Epithelial cell of esophagus (primary cell): Measurements from ENCODE around the gene GAB2.

Experiments used
- DNase-seq: peaks from one replicate; pipeline ENCODE4 v3.0.0; 2010; ENCODE audit warnings: low read depth
- H3K4me3 ChIP-seq: 2 replicates; pipeline ENCODE4 v1.5.1; 2011; ENCODE audit warnings: mild to moderate bottlenecking, low read length, control low read depth
- TF ChIP-seq, protein P1 (sequence below): IDR thresholded peaks from 2 replicates; pipeline ENCODE4 v1.5.1; 2011; ENCODE audit warnings: low read depth, mild to moderate bottlenecking, low read length, control low read depth, inconsistent platforms; ENCODE audit not compliant: insufficient read depth; ENCODE audit errors: missing control alignments

Gene GAB2

DNA sequence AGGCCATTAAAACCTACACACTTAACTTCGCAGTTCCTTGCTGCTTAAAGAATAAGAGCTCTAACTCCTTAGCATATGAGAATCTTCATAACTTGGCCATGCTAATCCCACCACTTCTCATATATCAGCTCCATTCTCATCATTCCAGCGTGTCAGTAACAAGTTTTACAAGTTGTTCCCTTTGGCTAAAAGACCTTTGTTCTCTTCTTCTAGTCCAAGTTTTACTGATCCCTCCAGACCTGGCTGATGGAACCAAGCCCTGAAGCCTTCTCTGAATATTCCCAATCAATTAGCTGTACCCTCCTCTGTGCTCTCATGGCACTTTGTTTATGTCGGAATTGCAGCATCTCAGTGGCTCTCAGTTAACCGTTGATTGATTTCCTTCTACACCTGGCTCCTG lies 35.8 kb downstream of the GAB2 start:
- no peak for DNase-seq
- TF ChIP-seq, protein P1, sequence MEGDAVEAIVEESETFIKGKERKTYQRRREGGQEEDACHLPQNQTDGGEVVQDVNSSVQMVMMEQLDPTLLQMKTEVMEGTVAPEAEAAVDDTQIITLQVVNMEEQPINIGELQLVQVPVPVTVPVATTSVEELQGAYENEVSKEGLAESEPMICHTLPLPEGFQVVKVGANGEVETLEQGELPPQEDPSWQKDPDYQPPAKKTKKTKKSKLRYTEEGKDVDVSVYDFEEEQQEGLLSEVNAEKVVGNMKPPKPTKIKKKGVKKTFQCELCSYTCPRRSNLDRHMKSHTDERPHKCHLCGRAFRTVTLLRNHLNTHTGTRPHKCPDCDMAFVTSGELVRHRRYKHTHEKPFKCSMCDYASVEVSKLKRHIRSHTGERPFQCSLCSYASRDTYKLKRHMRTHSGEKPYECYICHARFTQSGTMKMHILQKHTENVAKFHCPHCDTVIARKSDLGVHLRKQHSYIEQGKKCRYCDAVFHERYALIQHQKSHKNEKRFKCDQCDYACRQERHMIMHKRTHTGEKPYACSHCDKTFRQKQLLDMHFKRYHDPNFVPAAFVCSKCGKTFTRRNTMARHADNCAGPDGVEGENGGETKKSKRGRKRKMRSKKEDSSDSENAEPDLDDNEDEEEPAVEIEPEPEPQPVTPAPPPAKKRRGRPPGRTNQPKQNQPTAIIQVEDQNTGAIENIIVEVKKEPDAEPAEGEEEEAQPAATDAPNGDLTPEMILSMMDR = no peak
- H3K4me3 ChIP-seq = no peak overlapping the region

- DNase-seq = no peak
- TF ChIP-seq, protein P1 = no peak
- H3K4me3 ChIP-seq = no peak overlapping the region
Measured at GRCh38 chr11:78380615-78381051, 37.0 kb downstream of the GAB2 start.

DNA sequence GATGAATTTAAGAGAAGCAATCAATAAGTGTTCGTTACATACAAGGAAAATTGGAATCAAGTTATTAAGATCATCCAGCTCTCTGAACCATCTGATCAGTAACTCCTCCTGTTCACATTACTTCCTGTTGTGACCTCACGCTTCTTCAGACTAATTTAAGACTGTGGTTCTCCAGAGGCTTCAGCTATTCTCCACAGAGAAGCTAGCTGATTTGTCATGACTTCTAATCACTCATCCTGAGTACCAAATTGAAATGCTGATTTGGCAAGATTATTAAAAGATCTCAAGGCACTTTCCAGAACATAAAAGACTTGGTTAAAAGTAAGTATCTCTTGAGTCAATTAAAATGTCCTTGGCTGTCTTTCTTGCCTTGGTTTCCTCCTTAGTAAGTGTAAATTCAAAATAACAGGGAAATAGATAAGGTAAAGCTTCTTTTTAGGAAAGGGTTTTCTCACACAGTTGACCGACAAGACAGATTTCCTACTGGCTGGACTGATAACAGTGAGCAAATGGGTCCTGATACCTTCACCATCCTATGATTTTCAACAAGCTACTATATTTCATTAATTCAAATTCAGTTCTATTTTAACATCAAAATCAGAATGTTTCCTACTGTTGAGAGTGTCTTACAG lies 38.5 kb downstream of the GAB2 start:
- H3K4me3 ChIP-seq = no peak overlapping the region
- DNase-seq = no peak
- TF ChIP-seq, protein P1 = no peak

DNA sequence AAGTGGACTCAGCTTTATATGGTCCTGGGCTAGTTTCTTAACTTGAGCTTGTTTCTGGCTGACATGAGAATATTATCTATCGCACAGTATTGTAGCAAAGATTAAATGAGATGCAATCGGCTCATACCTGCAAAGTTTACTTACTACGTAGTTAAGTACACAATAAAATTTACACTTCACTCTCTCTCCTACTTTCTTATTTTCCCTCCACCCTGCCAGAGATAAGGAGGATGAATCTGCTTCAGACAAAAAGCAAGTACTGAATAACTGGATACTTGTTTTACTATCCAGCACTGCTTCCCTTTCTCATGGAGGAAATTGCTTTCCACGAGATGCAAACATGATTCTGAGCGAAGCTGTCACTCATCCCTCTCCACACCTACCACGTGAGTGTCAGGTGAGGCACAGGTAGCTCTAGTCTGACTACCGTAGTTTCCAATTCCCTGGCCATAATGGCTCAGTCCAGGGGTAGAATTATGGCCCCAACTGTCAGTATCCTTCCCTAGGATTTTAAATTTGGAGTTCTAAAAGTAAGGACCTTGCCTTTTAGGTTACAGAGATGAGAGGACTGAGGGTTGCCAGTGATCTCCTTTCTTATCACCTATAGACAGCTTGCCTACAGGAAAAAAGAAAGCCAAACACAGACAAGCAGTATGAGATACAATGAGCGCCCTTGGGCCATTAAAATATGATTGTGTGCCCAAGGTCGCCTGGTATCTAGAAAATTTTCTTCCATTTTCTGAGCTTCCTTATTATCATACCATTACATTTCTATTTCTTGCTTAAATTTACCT lies 39.8 kb downstream of the GAB2 start:
- H3K4me3 ChIP-seq = no peak overlapping the region
- TF ChIP-seq, protein P1 = no peak
- no peak for DNase-seq

- TF ChIP-seq, protein P1 = no peak
- H3K4me3 ChIP-seq = no peak overlapping the region
- DNase-seq = no peak
Measured at GRCh38 chr11:78376858-78377257, 40.8 kb downstream of the GAB2 start.

- DNase-seq = no peak
- TF ChIP-seq, protein P1 = no peak
- no peak overlapping the region for H3K4me3 ChIP-seq
Measured at GRCh38 chr11:78374917-78375316, 42.7 kb downstream of the GAB2 start.
